HepG2 (cell line): ENCODE results near the gene NFX1.

Experiments
- BCL6 ChIP-seq: IDR thresholded peaks from 2 replicates; pipeline ENCODE4 v1.6.1; 2016; ENCODE audit warnings: missing genetic modification reagents, missing compliant biosample characterization
- CEBPB ChIP-seq: IDR thresholded peaks from 2 replicates; pipeline ENCODE4 v1.6.1; 2011; ENCODE audit warnings: low read depth, low read length, improper control_type of control experiment, borderline replicate concordance
- ETV5 ChIP-seq: IDR thresholded peaks from 2 replicates; pipeline ENCODE4 v1.6.1; 2018; ENCODE audit warnings: missing biosample characterization, missing genetic modification reagents, inconsistent platforms, borderline replicate concordance
- SRSF9 ChIP-seq: fragments of 200-400 bp; formaldehyde crosslinking; IDR thresholded peaks from 2 replicates; pipeline ENCODE4 v1.6.1; 2018; ENCODE audit warnings: borderline replicate concordance, mild to moderate bottlenecking, low read depth, low read length; ENCODE audit not compliant: insufficient read depth, poor library complexity, severe bottlenecking
- TSC22D2 ChIP-seq: sonication (generic); formaldehyde crosslinking; IDR thresholded peaks from 2 replicates; pipeline ENCODE4 v1.5.1; 2020; ENCODE audit warnings: missing genetic modification reagents, mild to moderate bottlenecking, borderline replicate concordance
- ZKSCAN1 ChIP-seq: fragments of 150-350 bp; IDR thresholded peaks from 2 replicates; pipeline ENCODE4 v1.6.1; 2014; ENCODE audit warnings: low read length
- ZNF362 ChIP-seq: sonication (generic); formaldehyde crosslinking; IDR thresholded peaks from 2 replicates; pipeline ENCODE4 v1.4.0; 2020; ENCODE audit warnings: missing genetic modification reagents, mild to moderate bottlenecking, borderline replicate concordance

- TF ChIP-seq TSC22D2 (CRISPR knock-in tag): no peak
- no peak for TF ChIP-seq ZNF362 (CRISPR knock-in tag)
- TF ChIP-seq ZKSCAN1: no peak
- TF ChIP-seq CEBPB: no peak
- no peak for TF ChIP-seq BCL6 (CRISPR knock-in tag)
- TF ChIP-seq ETV5: no peak
- TF ChIP-seq SRSF9: no peak
Measured at GRCh38 chr9:33257276-33257675, 33.0 kb upstream of the NFX1 start.
